ENCODE data around the gene PEMT.

Gene PEMT

GRCh38 chr17:17511881-17512858 is 79.3 kb downstream of the PEMT start:
- no peak for DNase-seq

GRCh38 chr17:17511293-17511741 is 80.2 kb downstream of the PEMT start:
- no peak for DNase-seq

GRCh38 chr17:17510456-17511292 is 80.8 kb downstream of the PEMT start:
- DNase-seq = no peak

- no peak for DNase-seq
Observed at GRCh38 chr17:17509601-17510425, 81.7 kb downstream of the PEMT start.

- DNase-seq = no peak
Observed at GRCh38 chr17:17508646-17509591, 82.6 kb downstream of the PEMT start.

GRCh38 chr17:17508019-17508535 is 83.4 kb downstream of the PEMT start:
- DNase-seq = no peak

- no peak for DNase-seq
Observed at GRCh38 chr17:17507465-17508011, 84.0 kb downstream of the PEMT start.

- DNase-seq = no peak
Observed at GRCh38 chr17:17506893-17507464, 84.5 kb downstream of the PEMT start.

GRCh38 chr17:17506181-17506741 is 85.2 kb downstream of the PEMT start:
- DNase-seq = no peak

- DNase-seq = no peak
Observed at GRCh38 chr17:17505610-17506171, 85.8 kb downstream of the PEMT start.

GRCh38 chr17:17505151-17505550 is 86.4 kb downstream of the PEMT start:
- no peak for DNase-seq

GRCh38 chr17:17504341-17505140 is 87.0 kb downstream of the PEMT start:
- DNase-seq = no peak

- no peak for DNase-seq
Observed at GRCh38 chr17:17503566-17504130, 87.9 kb downstream of the PEMT start.

GRCh38 chr17:17502741-17503565 is 88.6 kb downstream of the PEMT start:
- DNase-seq = no peak

GRCh38 chr17:17500999-17501605 is 90.4 kb downstream of the PEMT start:
- DNase-seq = no peak

- DNase-seq = no peak
Observed at GRCh38 chr17:17499402-17500145, 91.9 kb downstream of the PEMT start.
